NCI-H2196 treated with DMSO at 0.1 percent for 48 hours (cell line): ENCODE data around the gene MT1G.
"Not testable (repeated sequence)": the region's sequence is repeated elsewhere in the genome, so short reads cannot be mapped to it uniquely, and the experiment has no call there.

Experiments used
- DNase-seq: peaks from one replicate; lab custom pipeline; 2025; ENCODE audit not compliant: unreplicated experiment; lab: John Stamatoyannopoulos, UW

Gene MT1G

DNA sequence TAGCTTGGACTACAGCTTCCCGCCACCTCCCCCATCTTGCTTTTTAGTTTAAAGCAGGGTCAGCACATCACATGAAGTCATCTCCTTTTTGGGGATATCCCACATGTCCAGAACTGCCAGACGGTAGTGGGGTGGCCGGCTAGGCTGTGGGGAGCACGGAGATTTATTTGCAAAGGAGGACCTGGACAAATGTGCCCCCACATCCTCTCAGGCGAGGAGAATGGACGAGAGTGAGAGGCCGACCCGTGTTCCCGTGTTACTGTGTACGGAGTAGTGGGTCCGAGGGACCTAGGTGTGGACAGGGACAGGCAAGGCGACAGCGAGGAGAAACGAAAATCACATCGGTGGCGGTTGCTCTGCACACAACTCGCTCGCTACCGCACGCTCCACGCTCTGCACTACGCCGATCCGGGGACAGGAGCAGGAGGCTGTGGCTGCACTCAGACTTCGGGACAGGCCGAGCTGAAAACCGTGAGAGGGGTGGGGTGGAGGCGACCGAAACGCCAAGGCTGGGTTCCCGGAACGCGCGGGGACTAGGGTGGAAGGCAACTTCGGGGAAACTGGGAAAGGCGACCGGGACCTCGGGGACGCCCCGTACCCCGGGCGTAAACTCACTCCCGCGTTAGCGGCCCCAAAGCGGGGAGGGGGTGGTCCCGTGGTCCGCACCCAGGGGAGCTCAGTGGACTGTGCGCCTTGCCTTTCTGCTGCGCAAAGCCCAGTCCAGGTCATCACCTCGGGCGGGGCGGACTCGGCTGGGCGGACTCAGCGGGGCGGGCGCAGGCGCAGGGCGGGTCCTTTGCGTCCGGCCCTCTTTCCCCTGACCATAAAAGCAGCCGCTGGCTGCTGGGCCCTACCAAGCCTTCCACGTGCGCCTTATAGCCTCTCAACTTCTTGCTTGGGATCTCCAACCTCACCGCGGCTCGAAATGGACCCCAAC, 29.8 kb downstream of the MT1G start, which contains the start of gene MT1A:
Gene MT1A (plus strand): TSS at position 853 of the 937 bp plus-strand sequence. CDS start 73 bp downstream, at position 926.
- no peak for DNase-seq

DNA sequence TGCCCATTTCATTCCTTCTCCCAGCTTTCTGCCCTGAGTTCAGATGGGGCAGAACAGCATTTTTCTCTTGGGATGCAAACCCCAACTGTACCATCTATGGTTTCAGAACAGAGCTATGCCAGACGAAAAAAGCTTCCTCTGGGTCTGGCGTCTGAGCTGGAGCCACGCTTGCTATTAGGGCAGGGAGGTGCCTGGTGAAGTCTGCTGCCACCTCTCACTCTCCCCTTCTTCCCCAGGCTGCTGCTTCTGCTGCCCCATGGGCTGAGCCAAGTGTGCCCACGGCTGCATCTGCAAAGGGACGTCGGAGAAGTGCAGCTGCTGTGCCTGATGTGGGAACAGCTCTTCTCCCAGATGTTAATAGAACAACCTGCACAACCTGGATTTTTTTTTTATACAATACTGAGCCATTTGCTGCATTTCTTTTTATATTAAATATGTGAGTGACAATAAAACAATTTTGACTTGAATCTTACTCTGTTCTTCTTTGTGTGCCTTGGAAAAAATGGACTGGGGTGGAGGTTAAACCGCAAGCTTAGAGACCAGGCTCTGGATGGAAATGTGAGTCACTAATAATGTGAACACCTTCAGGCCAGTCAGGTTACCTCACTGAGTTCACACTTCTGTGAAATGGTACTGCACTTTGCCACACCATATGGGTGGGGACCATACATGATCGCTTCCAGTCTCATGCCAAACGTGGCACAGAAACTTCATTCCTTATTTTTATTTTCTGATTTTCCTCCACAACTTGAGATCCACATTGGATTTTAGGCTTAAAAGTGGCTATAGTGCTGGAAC, 31.1 kb downstream of the MT1G start:
- no peak for DNase-seq

GRCh38 chr16:56635441-56635967, 32.4 kb downstream of the MT1G start:
- DNase-seq = no peak

GRCh38 chr16:56634715-56635440, 33.0 kb downstream of the MT1G start:
- no peak for DNase-seq

DNA sequence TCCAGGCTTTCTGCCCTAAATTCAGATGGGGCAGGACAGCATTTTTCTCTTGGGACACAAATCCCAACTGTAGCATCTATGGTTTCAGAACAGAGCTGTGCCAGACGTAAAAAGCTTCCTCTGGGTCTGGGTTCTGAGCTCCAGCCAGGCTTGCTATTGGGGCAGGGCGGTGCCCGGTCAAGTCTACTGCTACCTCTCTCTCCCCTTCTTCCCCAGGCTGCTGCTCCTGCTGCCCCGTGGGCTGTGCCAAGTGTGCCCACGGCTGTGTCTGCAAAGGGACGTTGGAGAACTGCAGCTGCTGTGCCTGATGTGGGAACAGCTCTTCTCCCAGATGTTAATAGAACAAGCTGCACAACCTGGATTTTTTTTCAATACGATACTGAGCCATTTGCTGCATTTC, 34.3 kb downstream of the MT1G start:
- DNase-seq = no peak

DNA sequence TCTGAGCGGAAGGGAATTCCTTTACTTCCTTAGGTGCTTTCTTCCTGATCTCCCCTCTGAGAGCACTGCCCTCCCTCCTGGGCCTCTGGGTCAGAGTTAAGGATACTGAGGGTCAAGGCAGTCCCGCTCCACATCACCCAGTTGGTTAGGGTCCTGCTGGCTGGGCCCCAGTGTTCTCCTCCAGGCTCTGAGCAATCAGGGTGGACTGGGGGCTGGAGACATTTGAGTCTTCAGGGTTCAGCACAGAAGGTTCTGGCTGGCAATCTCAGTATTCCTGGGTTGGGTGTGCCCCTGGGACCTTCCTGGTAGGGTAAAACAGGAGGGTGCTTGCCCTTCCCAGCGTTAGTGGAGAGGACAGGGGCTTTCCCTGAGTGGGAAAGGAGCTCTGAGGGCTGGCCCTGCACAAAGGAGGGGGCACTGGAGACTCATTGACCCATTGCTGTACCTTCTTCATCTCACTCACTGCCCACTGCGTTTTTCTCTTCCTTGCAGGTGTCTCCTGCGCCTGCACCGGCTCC, 35.0 kb downstream of the MT1G start:
- no peak for DNase-seq

GRCh38 chr16:56632156-56632847, 35.6 kb downstream of the MT1G start, which contains the start of gene MT1M:
Gene MT1M, plus strand, starts transcription at chr16:56632659. Its CDS starts 73 bp downstream, at chr16:56632732.
- no peak for DNase-seq

GRCh38 chr16:56631832-56632155, 36.1 kb downstream of the MT1G start:
- no peak for DNase-seq

- DNase-seq = no peak
These were observed 36.7 kb downstream of the MT1G start for GRCh38 chr16:56631197-56631596.

DNA sequence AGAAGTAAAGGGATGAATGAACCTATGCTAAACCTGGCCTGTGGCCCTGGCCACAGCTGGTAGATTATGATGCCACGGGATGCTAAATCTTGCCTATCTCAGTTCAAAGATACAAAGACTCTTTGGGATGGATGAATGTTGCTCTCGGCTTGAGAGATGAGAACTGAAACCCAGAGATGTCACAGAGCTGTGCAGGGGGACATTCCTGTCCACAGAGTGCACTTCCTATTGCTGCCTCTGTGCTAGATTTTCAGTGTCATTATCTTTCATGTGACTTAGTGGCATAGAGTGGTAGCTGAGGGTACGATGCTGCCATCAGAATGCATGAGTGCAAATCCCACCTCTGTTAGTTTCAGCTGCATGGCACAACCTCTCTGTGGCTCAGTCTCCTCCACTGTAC, 37.7 kb downstream of the MT1G start:
- no peak for DNase-seq

GRCh38 chr16:56629531-56629930, 38.3 kb downstream of the MT1G start:
- DNase-seq = no peak

DNA sequence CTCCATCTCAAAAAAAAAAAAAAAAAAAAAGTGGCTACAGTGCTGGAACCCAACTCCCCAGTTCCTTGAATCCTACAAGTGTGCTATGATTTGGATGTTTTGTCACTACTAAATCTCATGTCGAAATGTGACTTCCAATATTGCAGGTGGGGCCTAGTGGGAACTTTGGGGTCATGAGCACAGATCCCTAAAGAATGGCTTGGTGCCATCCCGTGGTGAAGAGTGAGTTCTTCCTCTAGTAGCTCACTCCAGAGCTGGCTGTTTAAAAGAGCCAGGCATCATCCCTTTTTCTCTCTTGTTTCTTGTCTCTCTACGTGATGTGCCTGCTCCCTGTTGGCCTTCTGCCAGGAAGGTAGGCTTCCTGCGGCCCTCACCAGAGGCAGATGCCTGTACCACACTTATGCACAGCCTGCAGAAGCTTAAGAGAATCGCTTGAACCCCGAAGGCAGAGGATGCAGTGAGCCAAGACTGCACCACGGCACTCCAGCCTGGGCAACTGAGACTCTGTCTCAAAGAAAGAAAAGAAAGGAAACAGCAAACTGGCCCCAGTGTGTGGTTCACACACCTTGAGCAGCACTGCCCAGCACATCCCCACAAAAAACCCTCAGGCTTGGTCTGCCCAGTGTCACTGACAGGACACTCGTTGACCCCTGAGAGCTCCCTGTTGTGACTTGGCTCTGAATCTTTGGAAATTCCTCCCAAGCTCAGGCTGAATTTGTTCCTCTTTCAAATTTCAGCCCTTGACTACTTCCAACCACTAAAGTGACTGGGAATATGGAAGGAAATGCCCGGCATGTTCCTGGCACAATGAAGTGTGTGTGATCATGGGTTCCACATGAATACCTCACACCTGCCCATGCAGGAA, 39.1 kb downstream of the MT1G start:
- no peak for DNase-seq

DNA sequence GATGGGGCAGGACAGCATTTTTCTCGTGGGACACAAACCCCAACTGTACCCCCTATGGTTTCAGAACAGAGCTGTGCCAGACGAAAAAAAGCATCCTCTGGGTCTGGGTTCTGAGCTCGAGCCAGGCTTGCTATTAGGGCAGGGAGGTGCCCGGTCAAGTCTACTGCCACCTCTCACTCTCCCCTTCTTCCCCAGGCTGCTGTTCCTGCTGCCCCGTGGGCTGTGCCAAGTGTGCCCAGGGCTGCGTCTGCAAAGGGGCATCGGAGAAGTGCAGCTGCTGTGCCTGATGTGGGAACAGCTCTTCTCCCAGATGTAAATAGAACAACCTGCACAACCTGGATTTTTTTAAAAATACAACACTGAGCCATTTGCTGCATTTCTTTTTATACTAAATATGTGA, 41.2 kb downstream of the MT1G start:
- no peak for DNase-seq

DNA sequence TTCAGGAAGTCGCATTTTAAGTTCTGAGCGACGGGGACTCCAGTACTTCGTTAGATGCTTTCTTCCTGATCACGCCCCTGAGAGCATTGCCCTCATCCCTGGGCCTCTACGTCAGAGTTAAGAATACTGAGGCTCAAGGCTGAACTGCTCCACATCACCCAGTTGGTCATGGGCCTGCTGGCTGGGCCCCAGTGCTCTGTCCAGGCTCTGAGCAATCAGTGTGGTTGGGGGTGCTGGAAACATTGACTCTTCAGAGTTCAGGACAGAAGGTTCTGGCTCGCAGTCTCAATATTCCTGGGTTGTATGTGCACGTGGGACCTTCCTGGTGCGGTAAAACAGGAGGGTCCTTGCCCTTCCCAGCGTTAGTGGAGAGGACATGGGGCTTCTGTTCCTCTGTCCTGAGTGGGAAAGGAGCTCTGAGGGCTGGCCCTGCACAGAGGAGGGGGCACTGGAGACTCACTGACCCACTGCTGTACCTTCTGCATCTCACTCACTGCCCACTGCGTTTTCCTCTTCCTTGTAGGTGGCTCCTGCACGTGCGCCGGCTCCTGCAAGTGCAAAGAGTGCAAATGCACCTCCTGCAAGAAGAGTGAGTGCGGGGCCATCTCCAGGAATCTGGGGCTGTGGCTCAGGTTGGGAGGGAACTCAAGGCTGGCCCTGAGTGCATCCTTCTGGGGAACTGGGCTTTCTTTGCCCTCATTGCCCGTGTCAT, 41.8 kb downstream of the MT1G start:
- no peak for DNase-seq

- no peak for DNase-seq
These were observed 42.5 kb downstream of the MT1G start, which contains the start of gene MT1E for GRCh38 chr16:56625140-56625942. Gene MT1E, plus strand, starts transcription at chr16:56625781. Its CDS starts 71 bp downstream, at chr16:56625852.

- no peak for DNase-seq
These were observed 44.2 kb downstream of the MT1G start for GRCh38 chr16:56623637-56624036.

GRCh38 chr16:56623184-56623583, 44.7 kb downstream of the MT1G start:
- DNase-seq = not testable (repeated sequence)
